Body of pancreas (tissue), 4 donors: ENCODE results near the gene UBE2J1. TPM values are rescaled to one million over a fixed set of nuclear protein-coding genes. Genes with fewer than 3 reads are reported as not detected.

Source experiments
- ATAC-seq: fragments of 150-250 bp; one replicate; pipeline ENCODE4 v1.9.1; 2016
- DNase-seq, 4 donors: peaks; one replicate each; pipeline ENCODE4 v3.0.0-alpha.2; 2019
- H3K27ac ChIP-seq, 4 donors: fragments of 200-600 bp; sonication (generic); 1 replicate in 3 of 4; 2 replicates in 1 of 4; pipeline versions ENCODE4 v1.5.1 to v1.6.1; 2016 to 2019; ENCODE audit warnings: mild to moderate bottlenecking in 1 of 4, mixed read lengths in 1 of 4, moderate library complexity in 1 of 4
- H3K27me3 ChIP-seq, 2 donors: fragments of 200-600 bp; sonication (generic); one replicate each; pipeline ENCODE4 v1.6.0; 2016; ENCODE audit warnings: mild to moderate bottlenecking in 1 of 2
- H3K36me3 ChIP-seq, 2 donors: fragments of 200-600 bp; sonication (generic); replicated peaks in 1 of 2; 2 replicates each; pipeline ENCODE4 v1.5.1; 2016; ENCODE audit warnings: low read depth in 2 of 2; ENCODE audit not compliant: insufficient read depth in 1 of 2
- H3K4me1 ChIP-seq: fragments of 200-600 bp; sonication (generic); one replicate; pipeline ENCODE4 v1.6.0; 2016
- H3K4me3 ChIP-seq, 2 donors: fragments of 200-600 bp; sonication (generic); 1 replicate in 1 of 2; 2 replicates in 1 of 2; pipeline ENCODE4 v1.5.1; 2016 to 2019
- H3K9me3 ChIP-seq, 3 donors: fragments of 200-600 bp; sonication (generic); 1 replicate in 2 of 3; 2 replicates in 1 of 3; pipeline ENCODE4 v1.5.1; 2016
- POLR2A ChIP-seq, 3 donors: fragments of 450-650 bp; IDR thresholded peaks; one replicate each; pipeline ENCODE4 v1.6.1; 2016; ENCODE audit warnings: antibody characterized with exemption in 3 of 3, mild to moderate bottlenecking in 2 of 3
- WGBS, 2 donors: methylation state at CpG; one replicate each; pipeline ENCODE4 v1.1.5; 2017; 5-methylcytosine and 5-hydroxymethylcytosine counted together
- intact Hi-C: fragments of 100-400 bp; cut with DNase I; formaldehyde crosslinking; loops from one replicate; pipeline ENCODE4 v1.15.1; 2023
- total RNA-seq, 2 donors: library from RNA; depleted of rRNA; stranded (reverse); fragments of >200 nt; gene quantifications; one replicate each; pipeline ENCODE4 v1.1.0, GENCODE V29; 2016
- TF ChIP-seq, protein P1 (sequence below), 7 experiments: fragments of 450-650 bp in 4 of 7; fragments of 200-600 bp in 3 of 7; sonication (generic) in 3 of 7; IDR thresholded peaks; one replicate each; pipeline ENCODE4 v1.5.1; 2016 to 2019; ENCODE audit warnings: antibody characterized with exemption in 7 of 7

The UBE2J1 gene
- total RNA-seq, 2 donors from 2014 or later: 23.4 to 27.8 TPM

DNA sequence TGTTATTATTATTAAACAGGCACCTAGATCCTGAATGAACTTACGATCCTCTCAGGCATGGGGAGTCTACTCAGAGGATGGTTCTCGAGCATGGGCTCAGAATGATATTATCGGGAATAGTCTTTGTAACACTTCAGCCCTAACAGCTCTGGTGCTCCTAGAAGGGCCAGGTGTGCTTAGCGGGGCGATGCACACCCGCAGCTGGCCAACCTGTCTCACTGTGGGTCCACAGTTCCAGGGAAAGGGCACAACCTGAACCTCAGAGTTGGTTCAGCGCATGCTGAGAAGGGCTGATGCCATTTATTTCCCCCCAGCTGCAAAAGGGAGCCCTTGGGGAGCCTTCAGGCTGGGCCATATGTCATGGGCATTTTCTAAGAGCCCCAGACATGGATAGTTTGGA is 33.3 kb upstream of the UBE2J1 start:
- ATAC-seq (no peak), DNase-seq (no peak)
- TF ChIP-seq POLR2A (IDR thresholded peaks at IDR 0.05): no peak
- TF ChIP-seq, protein P1, sequence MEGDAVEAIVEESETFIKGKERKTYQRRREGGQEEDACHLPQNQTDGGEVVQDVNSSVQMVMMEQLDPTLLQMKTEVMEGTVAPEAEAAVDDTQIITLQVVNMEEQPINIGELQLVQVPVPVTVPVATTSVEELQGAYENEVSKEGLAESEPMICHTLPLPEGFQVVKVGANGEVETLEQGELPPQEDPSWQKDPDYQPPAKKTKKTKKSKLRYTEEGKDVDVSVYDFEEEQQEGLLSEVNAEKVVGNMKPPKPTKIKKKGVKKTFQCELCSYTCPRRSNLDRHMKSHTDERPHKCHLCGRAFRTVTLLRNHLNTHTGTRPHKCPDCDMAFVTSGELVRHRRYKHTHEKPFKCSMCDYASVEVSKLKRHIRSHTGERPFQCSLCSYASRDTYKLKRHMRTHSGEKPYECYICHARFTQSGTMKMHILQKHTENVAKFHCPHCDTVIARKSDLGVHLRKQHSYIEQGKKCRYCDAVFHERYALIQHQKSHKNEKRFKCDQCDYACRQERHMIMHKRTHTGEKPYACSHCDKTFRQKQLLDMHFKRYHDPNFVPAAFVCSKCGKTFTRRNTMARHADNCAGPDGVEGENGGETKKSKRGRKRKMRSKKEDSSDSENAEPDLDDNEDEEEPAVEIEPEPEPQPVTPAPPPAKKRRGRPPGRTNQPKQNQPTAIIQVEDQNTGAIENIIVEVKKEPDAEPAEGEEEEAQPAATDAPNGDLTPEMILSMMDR (IDR thresholded peaks at IDR 0.05): no peak
- intact Hi-C loops: no loop called here
- H3K4me3 ChIP-seq: no peak overlapping the region
- no peaks in the 10 kb centered on the region for H3K4me1 ChIP-seq
- no peaks in the 10 kb centered on the region for H3K27me3 ChIP-seq
- WGBS, 2 donors: 94 to 100% methylated on average over 3 to 7 of the region's 7 CpGs
- H3K9me3 ChIP-seq: no peaks in the 10 kb centered on the region
- H3K27ac ChIP-seq: no peak overlapping the region
- H3K36me3 ChIP-seq: no peaks in the 10 kb centered on the region

DNA sequence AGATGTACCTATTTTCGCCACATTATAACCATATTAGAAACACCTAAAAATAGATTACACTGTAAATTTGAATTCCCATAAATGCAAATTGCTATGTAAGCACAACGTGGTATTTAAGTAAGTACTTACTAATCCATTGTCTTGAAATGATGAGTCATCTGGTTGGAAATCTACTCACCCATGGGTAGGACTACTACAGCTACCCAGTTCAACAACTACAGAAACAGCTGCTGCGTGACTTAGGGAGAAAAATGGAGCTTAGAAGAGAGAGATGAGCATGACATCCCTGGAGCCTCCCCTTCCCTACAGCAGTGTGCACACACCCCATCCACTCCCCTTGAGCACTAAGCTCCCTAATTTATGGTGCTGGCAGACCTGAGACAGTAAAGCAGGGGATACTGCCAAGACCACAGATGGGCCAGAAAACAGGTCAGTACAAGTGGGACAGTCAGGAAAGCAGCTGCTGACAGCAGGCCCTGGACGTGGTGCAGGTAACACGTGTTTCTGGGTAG is 32.7 kb upstream of the UBE2J1 start:
- no peak for ATAC-seq
- Histone ChIP-seq H3K27me3 (no peaks in the 10 kb centered on the region), H3K9me3 (no peaks in the 10 kb centered on the region), H3K4me3 (no peak overlapping the region), H3K4me1 (no peaks in the 10 kb centered on the region), H3K36me3 (no peaks in the 10 kb centered on the region), H3K27ac (no peak overlapping the region)
- WGBS, 2 donors: 79 to 81% methylated on average over 5 of the region's 5 CpGs
- intact Hi-C loops: no loop called here
- no peak for DNase-seq
- TF ChIP-seq, protein P1 (IDR thresholded peaks at IDR 0.05): no peak
- no peak for TF ChIP-seq POLR2A (IDR thresholded peaks at IDR 0.05)

DNA sequence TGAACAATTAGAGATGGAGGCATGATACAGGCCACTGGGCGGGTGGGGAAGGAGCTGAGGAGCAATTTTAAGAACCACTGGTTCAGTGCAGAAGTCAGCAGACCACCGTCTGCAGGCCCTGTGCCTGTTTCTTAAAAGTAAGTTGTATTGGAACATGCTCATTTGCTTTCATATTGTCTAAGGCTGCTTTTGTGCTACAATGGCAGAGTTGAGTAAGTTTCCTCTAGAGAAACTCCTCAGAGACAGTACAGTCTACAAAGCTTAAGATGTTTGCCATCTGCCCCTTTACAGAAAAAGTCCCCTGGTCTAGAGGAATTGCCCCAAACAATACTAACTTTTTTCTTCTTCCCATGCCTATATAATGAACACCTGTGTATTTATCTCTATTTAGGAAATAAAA is 28.5 kb upstream of the UBE2J1 start:
- WGBS, 2 donors: 86 to 91% methylated on average over 2 of the region's 2 CpGs

DNA sequence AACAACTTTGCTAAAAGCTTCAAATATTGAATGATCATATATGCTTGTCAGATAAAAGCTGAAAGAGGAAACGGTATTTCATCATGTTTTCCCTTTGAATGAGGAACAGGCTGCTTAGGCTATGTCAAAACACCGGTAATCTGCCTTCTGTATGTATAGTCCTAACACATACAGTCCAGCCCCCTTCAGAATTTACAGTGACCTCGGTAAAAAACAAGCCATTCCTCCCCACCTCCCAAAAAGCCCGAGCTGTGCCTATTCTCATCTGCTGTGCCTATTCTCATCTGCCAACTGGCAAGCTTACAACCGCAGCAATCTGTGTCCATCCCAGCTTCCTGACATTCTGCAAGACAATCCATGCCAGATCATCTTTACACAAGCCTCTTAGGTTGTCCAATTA is 26.8 kb upstream of the UBE2J1 start:
- Histone ChIP-seq H3K4me3 (no peak overlapping the region), H3K36me3 (no peaks in the 10 kb centered on the region), H3K9me3 (no peaks in the 10 kb centered on the region), H3K4me1 (peaks cover 10% of the 10 kb centered on the region), H3K27ac (no peak overlapping the region), H3K27me3 (no peaks in the 10 kb centered on the region)
- no peak for ATAC-seq
- TF ChIP-seq, protein P1 (IDR thresholded peaks at IDR 0.05): no peak
- no peak for TF ChIP-seq POLR2A (IDR thresholded peaks at IDR 0.05)
- DNase-seq: no peak
- intact Hi-C loops: no loop called here
- 64 to 68% methylated on average over 5 of the region's 5 CpGs for WGBS, 2 donors

More for the DNA sequence above, 28.5 kb upstream of the UBE2J1 start:
- H3K9me3 ChIP-seq: no peaks in the 10 kb centered on the region
- no peaks in the 10 kb centered on the region for H3K27me3 ChIP-seq
- H3K4me1 ChIP-seq: peaks cover under 1% of the 10 kb centered on the region
- H3K36me3 ChIP-seq: no peaks in the 10 kb centered on the region
- intact Hi-C loops: no loop called here
- H3K4me3 ChIP-seq: no peak overlapping the region
- ATAC-seq (no peak), DNase-seq (no peak)
- H3K27ac ChIP-seq: no peak overlapping the region
- TF ChIP-seq, protein P1 (IDR thresholded peaks at IDR 0.05): no peak
- no peak for TF ChIP-seq POLR2A (IDR thresholded peaks at IDR 0.05)

DNA sequence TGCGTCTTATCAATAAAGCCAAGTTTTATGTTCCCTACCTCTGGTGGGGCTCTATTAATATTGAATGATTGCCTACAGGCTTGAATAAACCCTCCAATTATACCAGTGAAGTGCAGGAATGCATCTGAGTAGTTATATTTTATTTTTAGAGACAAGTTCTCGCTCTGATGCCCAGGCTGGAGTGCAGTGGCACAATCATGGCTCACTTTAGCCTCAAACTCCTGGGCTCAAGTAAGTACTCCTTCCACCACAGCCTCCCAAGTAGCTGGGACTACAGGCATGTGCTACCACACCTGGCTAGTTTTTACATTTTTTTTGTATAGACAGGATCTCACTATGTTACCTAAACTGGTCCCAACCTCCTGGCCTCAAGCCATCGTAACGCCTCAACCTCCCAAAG is 26.1 kb upstream of the UBE2J1 start:
- H3K9me3 ChIP-seq: no peaks in the 10 kb centered on the region
- ATAC-seq (no peak), DNase-seq (no peak)
- H3K36me3 ChIP-seq: no peaks in the 10 kb centered on the region
- H3K4me1 ChIP-seq: peaks cover 10% of the 10 kb centered on the region
- H3K27me3 ChIP-seq: no peaks in the 10 kb centered on the region
- TF ChIP-seq, protein P1 (IDR thresholded peaks at IDR 0.05): no peak
- TF ChIP-seq POLR2A (IDR thresholded peaks at IDR 0.05): no peak
- H3K27ac ChIP-seq: no peak overlapping the region
- no peak overlapping the region for H3K4me3 ChIP-seq
- intact Hi-C loops: no loop called here
- 90 to 98% methylated on average over 4 of the region's 4 CpGs for WGBS, 2 donors
